Activated T-cell treated with anti-CD3 and anti-CD28 coated beads, Interleukin-2, amount 50 U/mL, for 72 hours (primary cell): ENCODE results near the gene DSCAML1. TPM values are rescaled to one million over a fixed set of nuclear protein-coding genes. Genes with fewer than 3 reads are reported as not detected.

Source experiments
- ATAC-seq, 2 donors: fragments of 150-1000 bp; cut with Tn5 transposase; replicated peaks in 1 of 2; 2 replicates each; pipeline ENCODE4 v1.10.0; 2021; ENCODE audit warnings: moderate library complexity in 2 of 2, mild to moderate bottlenecking in 1 of 2
- DNase-seq, 2 donors: peaks; one replicate each; pipeline ENCODE4 v3.0.0; 2021 to 2022; ENCODE audit warnings: mixed read lengths in 1 of 2
- H3K27ac Mint-ChIP-seq: one replicate; pipeline ENCODE4 v1.8.0; 2022; ENCODE audit warnings: mild to moderate bottlenecking, moderate library complexity, mixed read lengths
- H3K27me3 Mint-ChIP-seq: one replicate; pipeline ENCODE4 v1.8.0; 2022; ENCODE audit warnings: low read depth, mixed read lengths
- H3K36me3 Mint-ChIP-seq, 2 donors: one replicate each; pipeline ENCODE4 v1.8.0; 2022; ENCODE audit warnings: mixed read lengths in 2 of 2, mild to moderate bottlenecking in 1 of 2; ENCODE audit not compliant: insufficient read depth in 2 of 2
- H3K4me1 Mint-ChIP-seq: one replicate; pipeline ENCODE4 v1.8.0; 2022; ENCODE audit warnings: low read depth, mixed read lengths
- H3K4me3 Mint-ChIP-seq, 2 donors: one replicate each; pipeline ENCODE4 v1.8.0; 2022; ENCODE audit warnings: mild to moderate bottlenecking in 2 of 2, mixed read lengths in 2 of 2, moderate library complexity in 2 of 2
- H3K9me3 Mint-ChIP-seq, 2 donors: one replicate each; pipeline ENCODE4 v1.8.0; 2022; ENCODE audit warnings: mixed read lengths in 2 of 2
- total RNA-seq, 2 donors: library from RNA; stranded (reverse); gene quantifications; one replicate each; pipeline ENCODE4 v1.2.3, GENCODE V29; 2022

Gene DSCAML1
- total RNA-seq, 2 donors from 2014 or later = 1.5 to 2.5 TPM

DNA sequence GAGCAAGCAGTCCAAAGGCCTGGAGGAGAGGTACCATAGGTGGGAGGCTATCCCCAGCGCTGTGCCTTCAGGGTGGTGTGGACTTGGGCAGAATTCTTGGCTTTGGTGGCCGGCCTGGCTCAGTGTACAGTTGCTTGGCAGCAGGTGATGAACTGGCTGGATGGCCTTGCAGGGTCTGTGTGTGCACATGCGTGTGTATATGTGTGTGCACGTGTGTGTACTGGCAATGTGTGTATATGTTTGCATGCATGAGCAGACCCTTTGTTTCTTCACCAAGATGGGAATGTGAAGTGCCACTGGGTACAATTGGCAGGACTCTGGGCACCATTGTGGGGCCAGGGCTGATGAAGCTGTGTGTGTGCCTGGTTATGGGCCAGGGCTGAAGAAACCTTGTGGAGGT lies 416.3 kb downstream of the DSCAML1 start:
- Mint-ChIP-seq H3K36me3 (peaks cover 1 to 2% of the 10 kb centered on the region in 2 donors), H3K4me3 (no peak overlapping the region), H3K9me3 (no peaks in the 10 kb centered on the region), H3K27me3 (no peaks in the 10 kb centered on the region), H3K4me1 (no peaks in the 10 kb centered on the region), H3K27ac (no peak overlapping the region)
- no peak for DNase-seq
- ATAC-seq = no peak

DNA sequence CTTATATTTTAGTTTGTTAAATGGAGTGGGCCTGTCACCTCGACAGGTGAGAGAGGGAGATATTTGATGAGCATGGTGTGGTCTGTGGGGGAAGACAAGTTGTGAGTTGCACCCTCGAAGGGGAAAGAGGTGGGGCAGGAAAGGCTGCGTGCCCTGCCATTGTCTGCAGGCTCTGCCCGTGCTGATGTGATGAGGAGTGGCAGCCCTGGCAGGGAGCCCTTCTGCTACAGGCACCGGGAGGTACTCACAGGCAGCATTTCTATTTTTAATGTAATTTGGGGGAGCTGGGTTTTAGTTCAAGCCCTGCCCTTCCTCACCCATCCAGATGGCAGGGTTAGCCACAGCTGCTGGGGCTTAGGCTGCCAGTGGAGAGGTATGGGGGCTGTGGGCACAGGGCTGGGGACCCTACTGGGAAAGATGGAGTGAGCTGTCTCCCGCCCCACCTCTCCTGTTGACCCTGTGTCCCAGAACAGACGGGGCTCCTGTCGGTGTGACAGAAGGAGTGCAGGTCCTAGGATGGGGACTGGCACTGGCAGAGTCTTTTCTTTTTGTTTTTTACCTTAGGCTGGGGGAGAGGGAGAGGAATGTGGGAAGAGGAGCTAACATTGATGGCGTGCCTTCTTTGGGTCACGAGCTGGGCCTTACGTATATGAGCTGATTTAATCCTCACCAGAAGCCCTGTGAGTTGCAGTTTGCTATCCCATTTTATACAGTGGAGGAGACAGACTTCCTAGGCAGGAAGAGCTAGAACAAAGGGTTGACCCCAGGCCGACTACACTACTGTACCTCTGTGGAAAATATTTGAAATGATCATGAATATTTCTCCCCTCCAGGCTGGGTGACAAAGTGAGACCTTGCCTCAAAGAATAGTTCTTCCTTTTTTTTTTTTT lies 417.8 kb downstream of the DSCAML1 start:
- no peak overlapping the region for H3K4me3 Mint-ChIP-seq
- ATAC-seq = no peak
- no peaks in the 10 kb centered on the region for H3K9me3 Mint-ChIP-seq
- DNase-seq = no peak
- peaks cover 1 to 2% of the 10 kb centered on the region in 2 donors for H3K36me3 Mint-ChIP-seq
- H3K27ac Mint-ChIP-seq = no peak overlapping the region
- H3K4me1 Mint-ChIP-seq = no peaks in the 10 kb centered on the region
- H3K27me3 Mint-ChIP-seq = no peaks in the 10 kb centered on the region

Other genes starting within 250 kb of the DSCAML1 start
- 1 to 10 TPM; 2.4 to 3.7 TPM for gene FXYD2, start 27.5 kb upstream of the DSCAML1 start, total RNA-seq
- gene FXYD6, start 79.4 kb upstream of the DSCAML1 start, total RNA-seq = under 1 TPM; 0.17 to 0.25 TPM
- gene TMPRSS13, start 132.2 kb upstream of the DSCAML1 start, total RNA-seq = 1 to 10 TPM; 3.0 to 3.2 TPM
- gene IL10RA, start 189.2 kb upstream of the DSCAML1 start, total RNA-seq = 100 to 1,000 TPM in 1 of 2 donors, 10 to 100 TPM in 1; 79.6 to 123 TPM